SU-DHL-6 (cell line): Measurements from ENCODE around the gene SHISA9.

Experiments used
- H2AFZ ChIP-seq: fragments of 200-600 bp; sonication (generic); 2 replicates; pipeline ENCODE4 v1.6.1; 2014; ENCODE audit warnings: low read depth, mild to moderate bottlenecking, moderate library complexity, mixed read lengths, antibody characterized with exemption, low read length; ENCODE audit not compliant: severe bottlenecking
- H3F3A ChIP-seq: fragments of 200-600 bp; shearing (Covaris generic); 2 replicates; pipeline ENCODE4 v1.6.0; 2016; ENCODE audit warnings: antibody characterized with exemption, mild to moderate bottlenecking; ENCODE audit not compliant: insufficient read depth
- H3K27ac ChIP-seq: fragments of 200-600 bp; sonication (generic); 2 replicates; pipeline ENCODE4 v1.5.1; 2016; ENCODE audit warnings: low read depth, mild to moderate bottlenecking, low read length, moderate library complexity, mixed read lengths
- H3K27me3 ChIP-seq: fragments of 200-600 bp; sonication (generic), shearing (Covaris generic); 2 replicates; pipeline ENCODE4 v1.6.0; 2014; ENCODE audit warnings: mild to moderate bottlenecking, low read length
- H3K36me3 ChIP-seq: fragments of 200-600 bp; sonication (generic); 2 replicates; pipeline ENCODE4 v1.6.1; 2014; ENCODE audit warnings: mild to moderate bottlenecking, low read length, mixed read lengths
- H3K4me2 ChIP-seq: fragments of 300-600, 200-600 bp; shearing (Covaris generic), sonication (generic); 2 replicates; pipeline ENCODE4 v1.6.0; 2014; ENCODE audit warnings: low read length, low read depth, mild to moderate bottlenecking; ENCODE audit not compliant: poor library complexity, severe bottlenecking
- H3K4me3 ChIP-seq: fragments of 200-600 bp; sonication (generic); 2 replicates; pipeline ENCODE4 v1.5.1; 2014; ENCODE audit warnings: antibody characterized with exemption, low read length, mild to moderate bottlenecking, mixed read lengths; ENCODE audit not compliant: insufficient read depth, poor library complexity, severe bottlenecking
- H3K79me2 ChIP-seq: fragments of 200-600 bp; sonication (generic); 2 replicates; pipeline ENCODE4 v1.6.1; 2014; ENCODE audit warnings: mild to moderate bottlenecking, low read length, moderate library complexity; ENCODE audit not compliant: insufficient read depth
- H3K9ac ChIP-seq: fragments of 200-600 bp; sonication (generic); 2 replicates; pipeline ENCODE4 v1.7.0; 2014; ENCODE audit warnings: mild to moderate bottlenecking, low read length
- H3K9me2 ChIP-seq: fragments of 200-600 bp; sonication (generic); replicated peaks from 2 replicates; pipeline ENCODE4 v1.6.1; 2014; ENCODE audit warnings: low read length; ENCODE audit not compliant: insufficient read depth
- H3K9me3 ChIP-seq: fragments of 200-600 bp; sonication (generic); 2 replicates; pipeline ENCODE4 v1.6.1; 2014; ENCODE audit warnings: low read length, mixed read lengths; ENCODE audit not compliant: insufficient read depth
- H4K20me1 ChIP-seq: fragments of 200-600 bp; sonication (generic); 2 replicates; pipeline ENCODE4 v1.6.1; 2014; ENCODE audit warnings: low read depth, mild to moderate bottlenecking, antibody characterized with exemption, low read length, moderate library complexity, mixed read lengths
- EZH2phosphoT487 ChIP-seq: fragments of 200-600 bp; sonication (generic), shearing (Covaris generic); conservative IDR thresholded peaks from 2 replicates; pipeline ENCODE4 v1.6.1; 2018; ENCODE audit warnings: mild to moderate bottlenecking, antibody characterized with exemption, low read length, moderate library complexity, mixed read lengths
- TF ChIP-seq, protein P1 (sequence below): fragments of 200-600 bp; sonication (generic); IDR thresholded peaks from one replicate; pipeline ENCODE4 v1.5.1; 2017; ENCODE audit warnings: antibody characterized with exemption, mild to moderate bottlenecking, low read length, moderate library complexity; ENCODE audit not compliant: insufficient read depth, poor library complexity, severe bottlenecking

SHISA9 gene

DNA sequence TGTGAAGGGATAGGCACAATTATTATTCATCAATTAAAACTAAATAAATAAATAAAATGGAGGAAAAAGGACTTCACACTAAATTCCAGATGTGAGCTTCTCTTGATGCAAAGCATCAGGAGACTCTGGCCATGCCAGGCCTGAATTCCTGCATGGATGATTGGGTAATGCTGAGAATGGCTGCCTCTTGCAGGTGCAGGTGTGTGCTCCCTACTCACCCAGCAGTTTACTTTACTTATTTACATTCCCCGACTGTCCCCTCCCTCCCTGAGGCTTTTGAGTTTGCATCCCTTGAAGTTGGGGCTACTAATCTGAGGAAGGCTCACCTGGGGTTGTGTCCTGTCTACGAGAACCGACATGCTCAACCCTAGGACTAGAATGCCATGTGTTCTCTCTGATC, 200.4 kb downstream of the SHISA9 start:
- Histone ChIP-seq H3K4me2 (no peak overlapping the region), H3K36me3 (no peaks in the 10 kb centered on the region), H3K9me3 (no peaks in the 10 kb centered on the region), H3K27ac (no peak overlapping the region), H3K79me2 (no peaks in the 10 kb centered on the region), H4K20me1 (no peaks in the 10 kb centered on the region), H3F3A (no peaks in the 10 kb centered on the region), H3K4me3 (no peak overlapping the region), H2AFZ (no peak overlapping the region), H3K9ac (no peak overlapping the region), H3K9me2 (no peaks in the 10 kb centered on the region), H3K27me3 (no peaks in the 10 kb centered on the region)
- no peak for TF ChIP-seq EZH2phosphoT487
- TF ChIP-seq, protein P1, sequence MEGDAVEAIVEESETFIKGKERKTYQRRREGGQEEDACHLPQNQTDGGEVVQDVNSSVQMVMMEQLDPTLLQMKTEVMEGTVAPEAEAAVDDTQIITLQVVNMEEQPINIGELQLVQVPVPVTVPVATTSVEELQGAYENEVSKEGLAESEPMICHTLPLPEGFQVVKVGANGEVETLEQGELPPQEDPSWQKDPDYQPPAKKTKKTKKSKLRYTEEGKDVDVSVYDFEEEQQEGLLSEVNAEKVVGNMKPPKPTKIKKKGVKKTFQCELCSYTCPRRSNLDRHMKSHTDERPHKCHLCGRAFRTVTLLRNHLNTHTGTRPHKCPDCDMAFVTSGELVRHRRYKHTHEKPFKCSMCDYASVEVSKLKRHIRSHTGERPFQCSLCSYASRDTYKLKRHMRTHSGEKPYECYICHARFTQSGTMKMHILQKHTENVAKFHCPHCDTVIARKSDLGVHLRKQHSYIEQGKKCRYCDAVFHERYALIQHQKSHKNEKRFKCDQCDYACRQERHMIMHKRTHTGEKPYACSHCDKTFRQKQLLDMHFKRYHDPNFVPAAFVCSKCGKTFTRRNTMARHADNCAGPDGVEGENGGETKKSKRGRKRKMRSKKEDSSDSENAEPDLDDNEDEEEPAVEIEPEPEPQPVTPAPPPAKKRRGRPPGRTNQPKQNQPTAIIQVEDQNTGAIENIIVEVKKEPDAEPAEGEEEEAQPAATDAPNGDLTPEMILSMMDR, result no peak

DNA sequence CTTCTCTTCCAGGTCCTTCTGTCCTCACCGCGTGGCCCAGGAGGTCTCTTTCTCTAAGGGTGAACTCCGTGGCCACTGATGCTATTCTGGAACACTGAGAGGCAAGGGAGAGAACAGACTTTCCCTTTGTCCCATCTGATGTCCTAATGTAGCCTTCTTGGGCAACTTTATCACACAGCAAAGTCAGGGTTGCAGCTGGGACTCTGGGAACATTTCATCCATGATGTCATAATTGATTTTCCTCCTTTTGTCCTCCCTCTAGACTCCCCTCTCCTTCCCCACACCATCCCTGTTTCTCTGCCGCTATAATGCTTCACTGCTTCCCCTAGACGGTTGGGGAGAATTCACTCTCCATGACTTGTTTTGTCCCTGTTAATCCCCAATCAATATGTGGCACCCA, 201.0 kb downstream of the SHISA9 start:
- Histone ChIP-seq H3K9ac (no peak overlapping the region), H3K9me3 (no peaks in the 10 kb centered on the region), H3K36me3 (no peaks in the 10 kb centered on the region), H3K27me3 (no peaks in the 10 kb centered on the region), H2AFZ (no peak overlapping the region), H3F3A (no peaks in the 10 kb centered on the region), H3K79me2 (no peaks in the 10 kb centered on the region), H3K4me3 (no peak overlapping the region), H3K9me2 (no peaks in the 10 kb centered on the region), H3K27ac (no peak overlapping the region), H4K20me1 (no peaks in the 10 kb centered on the region), H3K4me2 (no peak overlapping the region)
- TF ChIP-seq EZH2phosphoT487, result no peak
- TF ChIP-seq, protein P1, result no peak

DNA sequence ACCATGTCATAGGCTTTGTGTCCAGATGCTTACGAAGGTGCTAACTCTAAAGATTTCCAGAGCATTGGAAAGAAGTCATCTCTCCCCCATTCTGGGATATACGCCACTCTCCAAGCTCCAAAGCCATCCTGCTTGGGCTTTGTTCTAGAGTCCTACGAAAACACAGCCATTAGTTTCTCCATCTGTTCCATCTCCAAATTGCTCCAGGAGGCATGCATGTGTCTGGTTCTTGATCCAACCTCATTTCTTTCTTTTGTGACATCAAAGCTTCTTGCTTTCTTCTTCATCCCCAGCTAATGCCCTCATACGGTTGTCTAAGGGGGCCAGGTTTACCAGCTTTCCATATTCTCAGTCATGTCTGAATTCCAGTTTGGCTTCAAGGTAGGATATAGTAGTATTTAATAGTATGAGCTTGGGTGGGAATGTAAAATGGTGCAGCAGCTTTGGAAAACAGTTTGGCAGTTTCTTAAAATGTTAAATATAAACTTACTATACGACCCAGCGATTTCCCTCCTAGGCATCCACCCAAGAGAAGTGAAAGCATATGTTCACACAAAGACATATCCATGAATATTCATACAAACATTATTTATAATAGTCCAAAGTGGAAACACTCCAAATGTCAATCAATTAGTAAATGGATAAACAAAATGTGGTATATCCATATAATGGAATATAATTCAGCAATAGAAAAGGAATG, 202.6 kb downstream of the SHISA9 start:
- no peaks in the 10 kb centered on the region for H3F3A ChIP-seq
- H4K20me1 ChIP-seq, result no peaks in the 10 kb centered on the region
- no peaks in the 10 kb centered on the region for H3K79me2 ChIP-seq
- no peak overlapping the region for H3K9ac ChIP-seq
- H3K9me3 ChIP-seq, result no peaks in the 10 kb centered on the region
- H3K36me3 ChIP-seq, result no peaks in the 10 kb centered on the region
- H3K27ac ChIP-seq, result no peak overlapping the region
- H3K4me3 ChIP-seq, result no peak overlapping the region
- TF ChIP-seq EZH2phosphoT487, result no peak
- TF ChIP-seq, protein P1, result no peak
- no peak overlapping the region for H3K4me2 ChIP-seq
- H2AFZ ChIP-seq, result no peak overlapping the region
- no peaks in the 10 kb centered on the region for H3K9me2 ChIP-seq
- H3K27me3 ChIP-seq, result no peaks in the 10 kb centered on the region
